Right cardiac atrium (tissue), 5 donors: ENCODE data around the gene TCP11L2. TPM values are rescaled to one million over a fixed set of nuclear protein-coding genes. Genes with fewer than 3 reads are reported as not detected.

Experiments
- polyA plus RNA-seq: library from polyadenylated mRNA; stranded (reverse); fragments of 200-250 nt; gene quantifications from one replicate; pipeline ENCODE4 v1.2.3, GENCODE V29; 2013
- total RNA-seq, 4 donors: library from RNA; stranded (reverse); fragmentation: NEBNext Ultra II Directional; extraction: Animal tissue kit (Norgen Biotek cat#: 25700); gene quantifications; one replicate each; pipeline ENCODE4 v1.2.1, GENCODE V29; 2021
- donor health status: healthy with polysubstance abuse.
- donor health status: DM: no; HTN: yes; CAD: no.
- donor health status: DM: no; HTN: no; CAD: no.
- donor health status: DM: no; HTN: yes; CAD: no; lungs with severe emphysema.
- donor health status: DM: yes; HTN: yes; CAD: no.

Gene TCP11L2
- total and polyA plus RNA-seq, 5 donors: 14.2 to 64.5 (median 60.9) TPM

Other genes with a start within 250 kb of the TCP11L2 start
- 10 to 100 TPM; 20.1 to 30.2 (median 23.7) TPM for gene NUAK1, start 163.8 kb upstream of the TCP11L2 start, total RNA-seq
- gene NUAK1, start 163.8 kb upstream of the TCP11L2 start, polyA plus RNA-seq: 10.0 TPM
- gene CKAP4, start 54.7 kb upstream of the TCP11L2 start, total RNA-seq: 10 to 100 TPM; 35.6 to 53.7 (median 41.3) TPM
- 24.8 TPM for gene CKAP4, start 54.7 kb upstream of the TCP11L2 start, polyA plus RNA-seq
- gene POLR3B, start 55.0 kb downstream of the TCP11L2 start, total RNA-seq: 1 to 10 TPM; 7.1 to 8.6 (median 7.9) TPM
- gene POLR3B, start 55.0 kb downstream of the TCP11L2 start, polyA plus RNA-seq: 3.4 TPM